Activated CD4-positive, alpha-beta T cell treated with anti-CD3 and anti-CD28 coated beads for 36 hours (primary cell): Measurements from ENCODE around the gene GGACT. TPM values are rescaled to one million over a fixed set of nuclear protein-coding genes. Genes with fewer than 3 reads are reported as not detected.

ENCODE experiments used
- ATAC-seq: fragments of 200-7000 bp; cut with Tn5 transposase; one replicate; pipeline ENCODE4 v1.10.0; 2021; ENCODE audit warnings: mild to moderate bottlenecking, moderate library complexity
- CTCF ChIA-PET: fragments of 350-600 bp; sonication (Branson Sonifier 250); formaldehyde crosslinking; loops from one replicate; lab custom pipeline; 2021; ENCODE audit warnings: antibody characterized with exemption; lab: Charles Lee
- POLR2A ChIA-PET: fragments of 350-600 bp; sonication (Branson Sonifier 250); formaldehyde crosslinking; loops from one replicate; lab custom pipeline; 2021; ENCODE audit warnings: antibody characterized with exemption, inconsistent platforms; lab: Charles Lee
- DNase-seq: peaks from one replicate; pipeline ENCODE4 v3.0.0-alpha.2; 2020
- H3K27ac Mint-ChIP-seq: one replicate; pipeline ENCODE4 v1.8.0; 2021; ENCODE audit warnings: mixed read lengths
- H3K27me3 Mint-ChIP-seq: one replicate; pipeline ENCODE4 v1.8.0; 2021; ENCODE audit warnings: mixed read lengths
- H3K36me3 Mint-ChIP-seq: one replicate; pipeline ENCODE4 v1.8.0; 2021; ENCODE audit warnings: low read depth, mixed read lengths
- H3K4me1 Mint-ChIP-seq: one replicate; pipeline ENCODE4 v1.8.0; 2021; ENCODE audit warnings: mixed read lengths
- H3K4me3 Mint-ChIP-seq: one replicate; pipeline ENCODE4 v1.8.0; 2021; ENCODE audit warnings: mild to moderate bottlenecking, moderate library complexity, mixed read lengths
- H3K9me3 Mint-ChIP-seq: one replicate; pipeline ENCODE4 v1.8.0; 2021; ENCODE audit warnings: low read depth, mixed read lengths
- intact Hi-C, 2 experiments: fragments of 100-400 bp; cut with DNase I in 1 of 2; cut with micrococcal nuclease in 1 of 2; formaldehyde crosslinking; loops; one replicate each; pipeline versions ENCODE4 v1.14.2 to v1.15.1; 2022 to 2024; cut with DNase I, micrococcal nuclease
- total RNA-seq, 2 experiments: library from RNA; stranded (reverse); gene quantifications; one replicate each; pipeline ENCODE4 v1.2.3, GENCODE V29; 2021

GGACT gene
- total RNA-seq, 2 experiments from 2014 or later, result 6.8 to 7.0 TPM

DNA sequence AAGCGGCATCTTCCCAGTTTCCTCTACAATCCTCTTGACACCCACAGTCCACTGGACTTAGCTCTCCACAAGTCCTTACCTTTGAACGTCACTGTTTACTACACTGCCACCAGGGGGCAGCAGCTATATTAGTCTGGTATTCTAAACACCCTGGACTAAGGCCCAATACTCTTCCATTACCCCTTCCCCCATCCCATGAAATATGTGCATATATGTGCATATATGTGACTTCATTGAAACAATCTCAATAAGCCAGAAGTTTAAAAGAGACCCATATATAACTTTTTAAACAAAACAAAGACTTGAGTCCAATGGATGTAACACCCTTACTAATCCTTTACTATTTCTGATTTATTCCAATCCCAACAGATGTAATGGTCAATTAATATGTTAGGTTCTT is 15.5 kb downstream of the GGACT start:
- Mint-ChIP-seq H3K27me3 (no peaks in the 10 kb centered on the region), H3K4me1 (peaks cover 12% of the 10 kb centered on the region), H3K9me3 (no peaks in the 10 kb centered on the region), H3K4me3 (no peak overlapping the region), H3K36me3 (peaks cover 8% of the 10 kb centered on the region), H3K27ac (no peak overlapping the region)
- ChIA-PET POLR2A (interaction anchor here (0.9 to 1.0 kb wide), 2 partner anchors 21 to 555 kb away, joined by 3 to 4 read pairs; no protein-coding TSS in a partner anchor), CTCF (interaction anchor here (0.6 to 6.6 kb wide), 17 partner anchors 9 to 555 kb away, joined by 3 to 94 read pairs (median 4); partner anchors contain the start of gene GGACT)
- ATAC-seq (peak; percentile 87), DNase-seq (peak; percentile 86)
- intact Hi-C loops, result loop anchor here (1.0 to 10.0 kb wide), 4 partner anchors 272 to 554 kb away; no protein-coding TSS in a partner anchor

DNA sequence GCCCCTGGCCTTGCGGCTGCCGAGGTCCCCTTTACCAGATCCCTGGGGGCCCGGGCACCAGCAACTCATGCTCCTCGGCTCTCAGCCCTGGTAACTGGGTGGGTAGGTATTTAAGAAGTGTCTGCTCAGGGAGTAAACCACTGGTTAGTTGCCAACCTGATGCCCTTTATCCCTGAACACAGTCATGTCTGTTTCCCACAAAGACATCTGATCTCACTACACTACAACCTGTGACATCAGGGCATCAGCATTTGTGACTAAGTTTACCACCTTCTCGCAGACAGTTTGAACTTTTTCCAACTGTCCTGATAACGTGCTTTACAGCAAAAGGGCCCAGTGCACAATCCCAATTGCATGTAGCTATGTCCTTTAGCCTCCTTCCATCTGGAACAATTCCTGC is 22.0 kb downstream of the GGACT start:
- intact Hi-C loops, result no loop called here
- Mint-ChIP-seq H3K36me3 (peaks cover 4% of the 10 kb centered on the region), H3K27ac (no peak overlapping the region), H3K4me3 (no peak overlapping the region), H3K4me1 (no peaks in the 10 kb centered on the region), H3K27me3 (no peaks in the 10 kb centered on the region), H3K9me3 (no peaks in the 10 kb centered on the region)
- DNase-seq (no peak), ATAC-seq (no peak)
- POLR2A ChIA-PET, result no interaction called here
- CTCF ChIA-PET, result no interaction called here

DNA sequence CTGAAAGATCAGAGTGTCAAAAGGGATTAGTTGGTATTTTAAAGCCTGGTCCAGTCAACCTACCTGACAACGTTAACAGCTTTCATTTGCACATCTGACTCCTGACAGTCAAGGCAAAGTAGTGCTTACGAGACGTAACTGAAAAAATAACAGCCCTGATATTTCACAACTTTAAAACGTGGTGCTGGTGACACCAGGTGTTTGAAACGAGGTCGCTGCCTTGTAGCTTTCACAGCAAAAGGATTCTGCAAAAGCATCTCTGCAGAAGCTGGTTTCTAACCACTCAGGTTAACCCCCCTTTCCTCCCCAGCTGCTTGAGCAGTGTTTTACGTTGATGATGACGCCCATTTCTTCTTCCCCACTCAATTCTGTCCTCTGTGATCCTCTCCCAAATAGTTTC is 23.3 kb downstream of the GGACT start:
- no peak for DNase-seq
- Mint-ChIP-seq H3K9me3 (no peaks in the 10 kb centered on the region), H3K4me3 (no peak overlapping the region), H3K27ac (no peak overlapping the region), H3K27me3 (no peaks in the 10 kb centered on the region), H3K4me1 (no peaks in the 10 kb centered on the region), H3K36me3 (peaks cover 4% of the 10 kb centered on the region)
- CTCF ChIA-PET, result interaction anchor here (0.6 to 0.7 kb wide), 2 partner anchors 58 to 79 kb away, joined by 3 to 4 read pairs; no protein-coding TSS in a partner anchor
- ATAC-seq, result no peak
- POLR2A ChIA-PET, result no interaction called here
- intact Hi-C loops, result no loop called here

DNA sequence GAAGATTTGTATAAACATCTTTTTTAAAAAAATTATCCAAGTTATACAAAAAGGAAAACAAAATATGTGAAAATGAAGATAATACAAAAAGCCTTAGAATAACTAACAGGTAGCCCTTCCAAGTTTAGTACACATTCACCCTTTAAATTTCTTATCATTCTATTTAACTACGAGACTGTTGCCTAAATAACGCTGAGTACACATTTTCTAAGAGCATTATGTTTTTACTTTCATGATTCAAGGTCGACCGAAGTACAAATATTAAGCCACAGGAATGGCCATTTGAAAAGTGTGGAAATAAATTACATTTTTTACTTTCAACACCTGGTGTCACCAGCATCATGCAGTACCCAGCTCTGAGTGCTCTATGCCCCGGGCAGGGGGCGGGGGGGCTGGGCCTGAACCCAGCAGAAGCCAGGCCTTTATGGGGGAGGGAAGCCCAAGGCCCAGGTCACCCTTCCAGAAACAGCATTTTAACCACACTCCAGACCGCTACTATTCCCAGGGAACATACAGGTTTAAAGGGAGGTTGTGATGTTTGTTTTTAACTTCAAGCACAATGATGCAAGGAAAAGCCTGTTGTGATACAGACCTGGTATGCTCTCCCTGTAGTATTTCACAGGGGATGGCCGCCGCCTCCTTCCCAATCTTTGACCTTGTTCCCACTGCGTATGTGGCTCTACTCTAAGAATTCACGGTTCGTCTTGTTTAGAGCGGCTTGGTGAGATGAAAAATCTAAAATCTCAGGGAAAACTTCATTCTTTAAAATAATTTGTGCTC is 24.0 kb downstream of the GGACT start:
- CTCF ChIA-PET, result interaction anchor here (1.3 kb wide), 1 partner anchor 8 kb away, joined by 5 read pairs; no protein-coding TSS in a partner anchor

DNA sequence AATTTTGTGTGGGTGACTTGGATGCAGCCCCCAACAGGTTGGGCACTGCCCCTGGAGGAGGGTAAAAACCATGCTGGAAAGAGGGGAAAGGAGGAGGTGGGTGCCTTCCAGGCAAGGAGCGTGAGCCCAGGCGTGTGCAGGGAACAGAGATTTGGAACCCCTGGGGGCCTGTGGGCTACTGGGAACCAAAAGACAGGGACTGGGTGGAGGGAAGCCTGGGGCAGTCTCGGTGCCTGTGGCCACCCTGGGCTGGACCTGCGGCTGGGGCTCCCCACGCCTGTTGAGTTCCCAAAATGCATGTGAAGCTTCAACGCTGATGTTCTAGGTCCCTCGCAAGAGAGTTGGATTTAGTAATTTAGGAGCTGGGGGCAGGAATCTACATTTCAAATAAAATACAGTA is 24.8 kb downstream of the GGACT start:
- no peaks in the 10 kb centered on the region for H3K9me3 Mint-ChIP-seq
- no peaks in the 10 kb centered on the region for H3K27me3 Mint-ChIP-seq
- ChIA-PET POLR2A (no interaction called here), CTCF (interaction anchor here (1.3 kb wide), 1 partner anchor 9 kb away, joined by 5 read pairs; no protein-coding TSS in a partner anchor)
- no peaks in the 10 kb centered on the region for H3K4me1 Mint-ChIP-seq
- no peak overlapping the region for H3K27ac Mint-ChIP-seq
- ATAC-seq (no peak), DNase-seq (no peak)
- H3K4me3 Mint-ChIP-seq, result no peak overlapping the region
- intact Hi-C loops, result no loop called here
- H3K36me3 Mint-ChIP-seq, result peaks cover 6% of the 10 kb centered on the region

More for the DNA sequence above, 24.0 kb downstream of the GGACT start:
- Mint-ChIP-seq H3K27me3 (no peaks in the 10 kb centered on the region), H3K4me3 (no peak overlapping the region), H3K36me3 (peaks cover 6% of the 10 kb centered on the region), H3K27ac (no peak overlapping the region), H3K9me3 (no peaks in the 10 kb centered on the region), H3K4me1 (no peaks in the 10 kb centered on the region)
- ATAC-seq (no peak), DNase-seq (no peak)
- intact Hi-C loops, result no loop called here
- POLR2A ChIA-PET, result no interaction called here

DNA sequence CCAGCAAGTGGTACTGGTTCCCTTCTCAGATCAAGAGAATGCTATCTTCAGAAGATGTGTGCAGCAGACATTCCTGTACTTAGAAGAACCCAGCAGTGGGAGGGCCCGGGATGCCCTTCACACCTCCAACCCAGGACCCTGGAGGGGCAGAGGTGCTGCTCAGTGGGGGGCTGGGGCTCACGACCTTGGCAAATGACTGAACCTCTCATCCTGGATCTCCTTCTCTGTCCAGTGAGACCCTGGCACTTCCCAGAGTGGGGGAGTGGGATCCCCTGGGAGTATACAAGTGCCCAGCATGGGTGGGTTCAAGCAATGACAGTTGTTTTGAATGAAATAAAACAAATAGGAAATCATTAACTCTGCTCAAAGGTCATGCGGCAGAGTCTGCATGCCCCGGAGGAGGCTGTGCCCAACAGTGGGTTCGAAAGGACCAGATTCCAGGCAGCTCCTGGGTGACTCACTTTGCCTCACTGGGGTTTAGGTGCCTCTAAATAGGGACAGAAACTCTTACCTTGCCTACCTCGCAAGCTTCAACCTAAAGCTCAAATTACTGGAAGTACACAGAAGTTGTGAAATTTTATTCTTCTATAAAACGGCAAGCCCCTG is 26.9 kb downstream of the GGACT start:
- intact Hi-C loops, result no loop called here
- ChIA-PET POLR2A (no interaction called here), CTCF (interaction anchor here (1.2 kb wide), 1 partner anchor 558 kb away, joined by 3 read pairs; no protein-coding TSS in a partner anchor)
- H3K27ac Mint-ChIP-seq, result no peak overlapping the region
- H3K4me3 Mint-ChIP-seq, result no peak overlapping the region
- no peaks in the 10 kb centered on the region for H3K9me3 Mint-ChIP-seq
- peaks cover 3% of the 10 kb centered on the region for H3K36me3 Mint-ChIP-seq
- no peaks in the 10 kb centered on the region for H3K27me3 Mint-ChIP-seq
- no peak for DNase-seq
- no peak for ATAC-seq
- no peaks in the 10 kb centered on the region for H3K4me1 Mint-ChIP-seq

GRCh38 chr13:100561158-100561499 is 27.5 kb downstream of the GGACT start:
- Mint-ChIP-seq H3K4me3 (no peak overlapping the region), H3K27ac (no peak overlapping the region), H3K36me3 (peaks cover 2% of the 10 kb centered on the region), H3K4me1 (no peaks in the 10 kb centered on the region), H3K9me3 (no peaks in the 10 kb centered on the region), H3K27me3 (no peaks in the 10 kb centered on the region)
- ATAC-seq, result no peak
- ChIA-PET CTCF (interaction anchor here (0.8 kb wide), 1 partner anchor 12 kb away, joined by 4 read pairs; no protein-coding TSS in a partner anchor), POLR2A (no interaction called here)
- intact Hi-C loops, result no loop called here
- DNase-seq, result no peak

DNA sequence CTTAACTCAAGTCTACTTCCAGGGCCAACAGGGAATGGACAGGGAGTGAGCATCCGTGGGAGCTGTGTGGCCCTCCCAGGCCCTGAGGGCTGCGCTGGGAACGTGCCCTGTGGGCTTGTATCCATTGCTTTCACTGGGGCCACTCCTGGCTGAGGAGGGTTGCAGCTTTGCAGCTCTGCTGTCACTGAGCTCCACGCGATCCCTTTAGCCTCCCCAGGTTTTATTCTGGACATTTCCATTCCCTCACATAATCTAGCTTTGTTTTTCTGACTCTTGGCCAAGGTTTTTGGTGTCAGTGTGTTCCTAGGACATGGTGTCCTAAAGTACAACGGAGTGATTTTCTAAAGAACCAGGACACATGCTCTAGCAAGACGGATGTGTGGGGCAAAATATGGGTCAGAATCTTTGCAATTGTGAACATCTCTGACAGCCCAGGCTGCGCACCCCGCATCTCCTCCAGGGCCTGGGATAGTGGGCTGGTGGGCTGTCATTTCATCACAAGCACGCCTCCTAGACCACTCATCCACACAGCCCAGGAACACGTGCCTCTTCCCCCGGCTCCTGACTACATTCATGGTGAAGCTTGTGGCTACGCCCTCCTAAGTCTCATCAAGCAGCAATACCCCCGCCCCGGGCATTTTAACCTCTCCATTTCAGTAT is 28.0 kb downstream of the GGACT start:
- peaks cover 2% of the 10 kb centered on the region for H3K36me3 Mint-ChIP-seq
- H3K4me3 Mint-ChIP-seq, result no peak overlapping the region
- H3K27me3 Mint-ChIP-seq, result no peaks in the 10 kb centered on the region
- POLR2A ChIA-PET, result no interaction called here
- H3K27ac Mint-ChIP-seq, result no peak overlapping the region
- CTCF ChIA-PET, result interaction anchor here (0.8 to 2.2 kb wide), 2 partner anchors 11 to 13 kb away, joined by 4 to 15 read pairs; no protein-coding TSS in a partner anchor
- ATAC-seq (no peak), DNase-seq (no peak)
- intact Hi-C loops, result no loop called here
- H3K9me3 Mint-ChIP-seq, result no peaks in the 10 kb centered on the region
- H3K4me1 Mint-ChIP-seq, result no peaks in the 10 kb centered on the region

DNA sequence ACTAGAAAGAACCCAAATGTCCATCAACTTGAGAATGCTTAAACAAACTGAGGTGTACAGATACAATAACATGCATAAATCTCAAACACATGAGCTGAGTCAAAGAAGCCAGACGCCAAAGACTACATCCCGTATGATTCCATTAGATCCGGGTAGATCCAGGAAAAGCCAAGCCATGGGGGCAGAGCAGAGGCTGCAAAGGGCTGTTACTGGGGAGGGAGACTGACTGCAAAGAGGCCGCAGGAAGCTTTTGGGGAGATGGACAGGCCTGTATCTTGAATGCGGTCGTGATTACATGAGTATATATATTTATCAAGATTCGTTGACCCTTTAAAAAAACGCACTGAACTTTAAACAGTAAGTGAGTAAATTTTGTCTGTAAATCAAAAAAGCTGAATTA is 28.7 kb downstream of the GGACT start:
- no peak for ATAC-seq
- ChIA-PET CTCF (interaction anchor here (2.2 kb wide), 1 partner anchor 14 kb away, joined by 15 read pairs; no protein-coding TSS in a partner anchor), POLR2A (no interaction called here)
- no peaks in the 10 kb centered on the region for H3K9me3 Mint-ChIP-seq
- intact Hi-C loops, result no loop called here
- H3K27ac Mint-ChIP-seq, result no peak overlapping the region
- no peak for DNase-seq
- no peak overlapping the region for H3K4me3 Mint-ChIP-seq
- no peaks in the 10 kb centered on the region for H3K4me1 Mint-ChIP-seq
- H3K27me3 Mint-ChIP-seq, result no peaks in the 10 kb centered on the region
- H3K36me3 Mint-ChIP-seq, result peaks cover 2% of the 10 kb centered on the region

GRCh38 chr13:100552755-100553154 is 35.8 kb downstream of the GGACT start:
- POLR2A ChIA-PET, result no interaction called here
- Mint-ChIP-seq H3K27me3 (no peaks in the 10 kb centered on the region), H3K36me3 (peaks cover 4% of the 10 kb centered on the region), H3K4me3 (no peak overlapping the region), H3K9me3 (no peaks in the 10 kb centered on the region), H3K4me1 (no peaks in the 10 kb centered on the region), H3K27ac (no peak overlapping the region)
- no peak for ATAC-seq
- CTCF ChIA-PET, result interaction anchor here (1.4 kb wide), 1 partner anchor 20 kb away, joined by 7 read pairs; no protein-coding TSS in a partner anchor
- intact Hi-C loops, result no loop called here
- no peak for DNase-seq

GRCh38 chr13:100549316-100549715 is 39.3 kb downstream of the GGACT start:
- Mint-ChIP-seq H3K4me3 (no peak overlapping the region), H3K36me3 (no peaks in the 10 kb centered on the region), H3K27me3 (no peaks in the 10 kb centered on the region), H3K9me3 (no peaks in the 10 kb centered on the region), H3K4me1 (no peaks in the 10 kb centered on the region), H3K27ac (no peak overlapping the region)
- ATAC-seq (no peak), DNase-seq (no peak)
- ChIA-PET POLR2A (no interaction called here), CTCF (interaction anchor here (1.1 kb wide), 1 partner anchor 12 kb away, joined by 4 read pairs; no protein-coding TSS in a partner anchor)
- intact Hi-C loops, result no loop called here
